ENCODE measurements around the gene ATP8B4.

GRCh38 chr15:49962044-49962602 lies 156.9 kb downstream of the ATP8B4 start:
- TF ChIP-seq CTCF (IDR thresholded peaks at IDR 0.05) (no peak), POLR2A (IDR thresholded peaks at IDR 0.05) (no peak)
